Endodermal cell (in vitro differentiated cells): ENCODE measurements around the gene DOK3. TPM values are rescaled to one million over a fixed set of nuclear protein-coding genes. Genes with fewer than 3 reads are reported as not detected.
A peak's percentile ranks its signal among the peaks of the same experiment; 100 is the strongest.

Experiments
- DNase-seq: peaks from one replicate; pipeline ENCODE4 v3.0.0-alpha.2; 2017
- H3K27ac ChIP-seq: 2 replicates; pipeline ENCODE4 v1.5.1; 2013; ENCODE audit warnings: mild to moderate bottlenecking, low read depth, low read length, moderate library complexity
- H3K27me3 ChIP-seq: 2 replicates; pipeline ENCODE4 v1.6.1; 2013; ENCODE audit warnings: mild to moderate bottlenecking, low read length, moderate library complexity; ENCODE audit not compliant: insufficient read depth, control insufficient read depth, poor library complexity, severe bottlenecking
- H3K36me3 ChIP-seq: 2 replicates; pipeline ENCODE4 v1.7.0; 2013; ENCODE audit warnings: mild to moderate bottlenecking, low read length, moderate library complexity; ENCODE audit not compliant: control insufficient read depth, insufficient read depth
- H3K4me1 ChIP-seq: one replicate; pipeline ENCODE4 v1.7.0; 2013; ENCODE audit warnings: low read length; ENCODE audit not compliant: control insufficient read depth, insufficient read depth
- H3K4me3 ChIP-seq: 2 replicates; pipeline ENCODE4 v1.5.1; 2013; ENCODE audit warnings: mild to moderate bottlenecking, low read length, moderate library complexity
- H3K9ac ChIP-seq: 2 replicates; pipeline ENCODE4 v1.6.1; 2013; ENCODE audit warnings: mild to moderate bottlenecking, low read length, moderate library complexity; ENCODE audit not compliant: poor library complexity, severe bottlenecking; ENCODE audit errors: extremely low read depth
- H3K9me3 ChIP-seq: 2 replicates; pipeline ENCODE4 v1.6.1; 2013; ENCODE audit warnings: mild to moderate bottlenecking, low read length, moderate library complexity; ENCODE audit not compliant: control insufficient read depth
- H3K27ac Mint-ChIP-seq: 2 replicates; pipeline ENCODE4 v1.8.0; 2020; ENCODE audit warnings: mixed read lengths
- H3K27me3 Mint-ChIP-seq: 2 replicates; pipeline ENCODE4 v1.8.0; 2021; ENCODE audit warnings: mild to moderate bottlenecking, mixed read lengths; ENCODE audit not compliant: insufficient read depth
- H3K36me3 Mint-ChIP-seq: 2 replicates; pipeline ENCODE4 v1.8.0; 2020; ENCODE audit warnings: low read depth, mixed read lengths
- H3K4me1 Mint-ChIP-seq: 2 replicates; pipeline ENCODE4 v1.8.0; 2020; ENCODE audit warnings: mixed read lengths
- H3K4me3 Mint-ChIP-seq: 2 replicates; pipeline ENCODE4 v1.8.0; 2020; ENCODE audit warnings: mild to moderate bottlenecking, moderate library complexity, mixed read lengths
- H3K9me3 Mint-ChIP-seq: 2 replicates; pipeline ENCODE4 v1.8.0; 2020; ENCODE audit warnings: mild to moderate bottlenecking, mixed read lengths
- WGBS, 2 experiments: methylation state at CpG; one replicate each; pipeline versions ENCODE4 v1.1.5 to v1.1.7; 2013; ENCODE audit warnings: missing lambda C conversion rate in 2 of 2, mixed read lengths in 1 of 2; ENCODE audit not compliant: insufficient coverage in 1 of 2, insufficient read length in 1 of 2; 5-methylcytosine and 5-hydroxymethylcytosine counted together
- long read RNA-seq, 4 experiments: library from polyadenylated mRNA in 2 of 4; library from RNA in 1 of 4; library from capped mRNA in 1 of 4; stranded (forward) in 3 of 4; unstranded in 1 of 4; transcript quantifications; one replicate each; pipeline ENCODE4 v2.0.0, GENCODE V29; 2020 to 2021; ENCODE audit warnings: inconsistent platforms in 1 of 4
- polyA plus RNA-seq, 2 experiments: library from polyadenylated mRNA; stranded (reverse); fragments of 50-300 nt; gene quantifications; one replicate each; pipeline ENCODE4 v1.2.3, GENCODE V29; 2013
- total RNA-seq, 2 donors: library from RNA; stranded (reverse); fragmentation: NEBNext Ultra II Directional in 1 of 2; extraction: Animal tissue kit (Norgen Biotek cat#: 25700) in 1 of 2; gene quantifications; 2 replicates in 1 of 2; 3 replicates in 1 of 2; pipeline ENCODE4 v1.2.1, GENCODE V29; 2021
- TF ChIP-seq, protein P1 (sequence below): fragments of 200-600 bp; sonication (generic); conservative IDR thresholded peaks from 2 replicates; pipeline ENCODE4 v1.5.0; 2021; ENCODE audit warnings: antibody characterized with exemption, mild to moderate bottlenecking

DOK3 gene, protein sequence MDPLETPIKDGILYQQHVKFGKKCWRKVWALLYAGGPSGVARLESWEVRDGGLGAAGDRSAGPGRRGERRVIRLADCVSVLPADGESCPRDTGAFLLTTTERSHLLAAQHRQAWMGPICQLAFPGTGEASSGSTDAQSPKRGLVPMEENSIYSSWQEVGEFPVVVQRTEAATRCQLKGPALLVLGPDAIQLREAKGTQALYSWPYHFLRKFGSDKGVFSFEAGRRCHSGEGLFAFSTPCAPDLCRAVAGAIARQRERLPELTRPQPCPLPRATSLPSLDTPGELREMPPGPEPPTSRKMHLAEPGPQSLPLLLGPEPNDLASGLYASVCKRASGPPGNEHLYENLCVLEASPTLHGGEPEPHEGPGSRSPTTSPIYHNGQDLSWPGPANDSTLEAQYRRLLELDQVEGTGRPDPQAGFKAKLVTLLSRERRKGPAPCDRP
- 1 to 10 TPM; 2.1 to 7.7 TPM for total RNA-seq
- polyA plus RNA-seq (2013, experiment 1 of 2), result 2.2 TPM
- polyA plus RNA-seq (2013, experiment 2 of 2), result 3.3 TPM
- long read RNA-seq, experiment 1, partial matches to known transcripts, result 1 of 2 reads
- long read RNA-seq, experiment 1, other reads (novel, unspliced or antisense), result 1 of 2 reads
- long read RNA-seq, experiment 2, partial matches to known transcripts, result 1 of 1 reads
- long read RNA-seq, experiment 2, other reads (novel, unspliced or antisense), result 0 of 1 reads
- long read RNA-seq, experiment 3, result 0 reads
- long read RNA-seq, experiment 4, result 0 reads

- DNase-seq, result no peak
- H3K4me1 Mint-ChIP-seq, result peaks cover 5% of the 10 kb centered on the region
- Histone ChIP-seq H3K9ac (no peak within 1 kb of the TSS), H3K36me3 (peaks cover 50% of the 10 kb centered on the region), H3K4me1 (peaks cover 4% of the 10 kb centered on the region), H3K27me3 (no peaks in the 10 kb centered on the region), H3K9me3 (no peaks in the 10 kb centered on the region), H3K27ac (no peak within 1 kb of the TSS), H3K4me3 (no peak within 1 kb of the TSS)
- no peaks in the 10 kb centered on the region for H3K9me3 Mint-ChIP-seq
- H3K27me3 Mint-ChIP-seq, result no peaks in the 10 kb centered on the region
- TF ChIP-seq, protein P1, sequence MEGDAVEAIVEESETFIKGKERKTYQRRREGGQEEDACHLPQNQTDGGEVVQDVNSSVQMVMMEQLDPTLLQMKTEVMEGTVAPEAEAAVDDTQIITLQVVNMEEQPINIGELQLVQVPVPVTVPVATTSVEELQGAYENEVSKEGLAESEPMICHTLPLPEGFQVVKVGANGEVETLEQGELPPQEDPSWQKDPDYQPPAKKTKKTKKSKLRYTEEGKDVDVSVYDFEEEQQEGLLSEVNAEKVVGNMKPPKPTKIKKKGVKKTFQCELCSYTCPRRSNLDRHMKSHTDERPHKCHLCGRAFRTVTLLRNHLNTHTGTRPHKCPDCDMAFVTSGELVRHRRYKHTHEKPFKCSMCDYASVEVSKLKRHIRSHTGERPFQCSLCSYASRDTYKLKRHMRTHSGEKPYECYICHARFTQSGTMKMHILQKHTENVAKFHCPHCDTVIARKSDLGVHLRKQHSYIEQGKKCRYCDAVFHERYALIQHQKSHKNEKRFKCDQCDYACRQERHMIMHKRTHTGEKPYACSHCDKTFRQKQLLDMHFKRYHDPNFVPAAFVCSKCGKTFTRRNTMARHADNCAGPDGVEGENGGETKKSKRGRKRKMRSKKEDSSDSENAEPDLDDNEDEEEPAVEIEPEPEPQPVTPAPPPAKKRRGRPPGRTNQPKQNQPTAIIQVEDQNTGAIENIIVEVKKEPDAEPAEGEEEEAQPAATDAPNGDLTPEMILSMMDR, result no peak
- whole genome bisulfite sequencing, 2 experiments, result 81 to 89% methylated on average over 19 to 20 of the region's 20 CpGs
- H3K27ac Mint-ChIP-seq, result peak within 1 kb of the TSS; percentile 56
- H3K4me3 Mint-ChIP-seq, result no peak within 1 kb of the TSS
- peaks cover 38% of the 10 kb centered on the region for H3K36me3 Mint-ChIP-seq
These were observed at the start of gene DOK3 for GRCh38 chr5:177509381-177509951. Gene DOK3 (minus strand): TSS chr5:177509826. CDS start chr5:177509540, 286 bp downstream.

- H3K4me3 ChIP-seq, result peak overlapping the region; percentile 45
- H3K4me1 ChIP-seq, result peaks cover 6% of the 10 kb centered on the region
- peaks cover 34% of the 10 kb centered on the region for H3K9me3 Mint-ChIP-seq
- no peak overlapping the region for H3K9ac ChIP-seq
- peaks cover 11% of the 10 kb centered on the region for H3K4me1 Mint-ChIP-seq
- no peak overlapping the region for H3K27ac Mint-ChIP-seq
- no peak overlapping the region for H3K27ac ChIP-seq
- WGBS, 2 experiments, result 96 to 97% methylated on average over 3 to 5 of the region's 5 CpGs
- DNase-seq, result no peak
- H3K36me3 ChIP-seq, result peaks cover 3% of the 10 kb centered on the region
- peaks cover 19% of the 10 kb centered on the region for H3K9me3 ChIP-seq
- peaks cover 4% of the 10 kb centered on the region for H3K36me3 Mint-ChIP-seq
- no peaks in the 10 kb centered on the region for H3K27me3 Mint-ChIP-seq
- H3K4me3 Mint-ChIP-seq, result no peak overlapping the region
- H3K27me3 ChIP-seq, result no peaks in the 10 kb centered on the region
- TF ChIP-seq, protein P1, result no peak
These were observed 48.2 kb upstream of the DOK3 start for GRCh38 chr5:177557796-177558195.

- Histone ChIP-seq H3K36me3 (peaks cover 10% of the 10 kb centered on the region), H3K27me3 (no peaks in the 10 kb centered on the region), H3K27ac (no peak overlapping the region), H3K9ac (no peak overlapping the region), H3K4me1 (peaks cover 9% of the 10 kb centered on the region), H3K9me3 (peaks cover 14% of the 10 kb centered on the region), H3K4me3 (no peak overlapping the region)
- Mint-ChIP-seq H3K27me3 (no peaks in the 10 kb centered on the region), H3K27ac (no peak overlapping the region), H3K4me1 (peaks cover 13% of the 10 kb centered on the region), H3K4me3 (no peak overlapping the region), H3K9me3 (peaks cover 28% of the 10 kb centered on the region), H3K36me3 (peaks cover 9% of the 10 kb centered on the region)
- TF ChIP-seq, protein P1, result no peak
- no peak for DNase-seq
- 86 to 87% methylated on average over 4 of the region's 4 CpGs for WGBS, 2 experiments
These were observed 47.5 kb upstream of the DOK3 start for GRCh38 chr5:177557041-177557647.
